Left ventricle myocardium inferior (tissue), 1 donor: ENCODE measurements around the gene CHRM4. TPM values are rescaled to one million over a fixed set of nuclear protein-coding genes. Genes with fewer than 3 reads are reported as not detected.
A peak's percentile ranks its signal among the peaks of the same experiment; 100 is the strongest.

Source experiments
- DNase-seq: peaks from one replicate; pipeline ENCODE4 v3.0.0-alpha.2; 2020
- H3K27ac ChIP-seq: fragments of 200-600 bp; replicated peaks from 2 replicates; pipeline ENCODE4 v1.8.0; 2021
- H3K27me3 ChIP-seq: fragments of 200-600 bp; 2 replicates; pipeline ENCODE4 v1.8.0; 2021; ENCODE audit warnings: low read depth
- H3K36me3 ChIP-seq: fragments of 200-600 bp; 2 replicates; pipeline ENCODE4 v1.8.0; 2021
- H3K4me1 ChIP-seq: fragments of 200-600 bp; 2 replicates; pipeline ENCODE4 v1.8.0; 2021
- H3K4me3 ChIP-seq: fragments of 200-600 bp; 2 replicates; pipeline ENCODE4 v1.8.0; 2021; ENCODE audit warnings: mild to moderate bottlenecking, moderate library complexity
- H3K9me3 ChIP-seq: fragments of 200-600 bp; replicated peaks from 2 replicates; pipeline ENCODE4 v1.8.0; 2021
- intact Hi-C: fragments of 100-400 bp; cut with micrococcal nuclease; formaldehyde crosslinking; loops from one replicate; pipeline ENCODE4 v1.11.0; 2022
- total RNA-seq: library from RNA; stranded (reverse); fragmentation: NEBNext Ultra II Directional; extraction: Animal tissue kit (Norgen Biotek cat#: 25700); gene quantifications from one replicate; pipeline ENCODE4 v1.2.1, GENCODE V29; 2021
- TF ChIP-seq, protein P1 (sequence below): fragments of 200-600 bp; IDR thresholded peaks from 2 replicates; pipeline ENCODE4 v1.8.0; 2021; ENCODE audit warnings: antibody characterized with exemption, mild to moderate bottlenecking, borderline replicate concordance
- donor health status: DM: no; HTN: yes; CAD: no; lungs with severe emphysema.

CHRM4 gene
- total RNA-seq, 1 donor from 2014 or later, result not detected

GRCh38 chr11:46351148-46351547 lies 40.4 kb downstream of the CHRM4 start:
- H3K4me1 ChIP-seq, result peaks cover 68% of the 10 kb centered on the region
- TF ChIP-seq, protein P1, sequence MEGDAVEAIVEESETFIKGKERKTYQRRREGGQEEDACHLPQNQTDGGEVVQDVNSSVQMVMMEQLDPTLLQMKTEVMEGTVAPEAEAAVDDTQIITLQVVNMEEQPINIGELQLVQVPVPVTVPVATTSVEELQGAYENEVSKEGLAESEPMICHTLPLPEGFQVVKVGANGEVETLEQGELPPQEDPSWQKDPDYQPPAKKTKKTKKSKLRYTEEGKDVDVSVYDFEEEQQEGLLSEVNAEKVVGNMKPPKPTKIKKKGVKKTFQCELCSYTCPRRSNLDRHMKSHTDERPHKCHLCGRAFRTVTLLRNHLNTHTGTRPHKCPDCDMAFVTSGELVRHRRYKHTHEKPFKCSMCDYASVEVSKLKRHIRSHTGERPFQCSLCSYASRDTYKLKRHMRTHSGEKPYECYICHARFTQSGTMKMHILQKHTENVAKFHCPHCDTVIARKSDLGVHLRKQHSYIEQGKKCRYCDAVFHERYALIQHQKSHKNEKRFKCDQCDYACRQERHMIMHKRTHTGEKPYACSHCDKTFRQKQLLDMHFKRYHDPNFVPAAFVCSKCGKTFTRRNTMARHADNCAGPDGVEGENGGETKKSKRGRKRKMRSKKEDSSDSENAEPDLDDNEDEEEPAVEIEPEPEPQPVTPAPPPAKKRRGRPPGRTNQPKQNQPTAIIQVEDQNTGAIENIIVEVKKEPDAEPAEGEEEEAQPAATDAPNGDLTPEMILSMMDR, result no peak
- no peak for DNase-seq
- intact Hi-C loops, result no loop called here
- no peaks in the 10 kb centered on the region for H3K9me3 ChIP-seq
- H3K27me3 ChIP-seq, result no peaks in the 10 kb centered on the region
- H3K36me3 ChIP-seq, result peaks cover 1% of the 10 kb centered on the region
- peak overlapping the region; percentile 37 for H3K4me3 ChIP-seq
- H3K27ac ChIP-seq, result peak overlapping the region; percentile 77

DNA sequence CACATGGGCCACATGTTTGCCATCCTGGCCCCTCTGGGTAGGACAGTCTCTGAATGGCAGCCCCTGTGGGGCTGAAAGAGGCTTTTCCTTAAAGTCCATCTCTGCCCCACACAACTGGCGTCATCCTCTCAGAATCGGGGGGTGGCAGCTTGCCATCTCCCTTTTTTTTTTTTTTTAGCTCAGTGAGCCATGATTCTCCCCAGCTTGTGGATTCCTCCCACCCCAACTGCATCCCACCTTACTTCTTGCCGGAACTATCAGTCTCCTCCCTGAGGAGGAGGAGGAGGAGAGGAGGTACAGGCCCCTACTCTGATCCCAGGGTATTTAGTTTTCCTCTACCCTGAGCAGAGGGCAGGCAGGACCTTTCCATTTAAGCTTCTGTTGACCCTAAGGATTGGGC lies 40.9 kb downstream of the CHRM4 start:
- Histone ChIP-seq H3K27me3 (no peaks in the 10 kb centered on the region), H3K36me3 (no peaks in the 10 kb centered on the region), H3K4me1 (peaks cover 72% of the 10 kb centered on the region), H3K27ac (peak overlapping the region; percentile 77), H3K4me3 (no peak overlapping the region), H3K9me3 (no peaks in the 10 kb centered on the region)
- no peak for DNase-seq
- TF ChIP-seq, protein P1, result no peak
- intact Hi-C loops, result no loop called here

DNA sequence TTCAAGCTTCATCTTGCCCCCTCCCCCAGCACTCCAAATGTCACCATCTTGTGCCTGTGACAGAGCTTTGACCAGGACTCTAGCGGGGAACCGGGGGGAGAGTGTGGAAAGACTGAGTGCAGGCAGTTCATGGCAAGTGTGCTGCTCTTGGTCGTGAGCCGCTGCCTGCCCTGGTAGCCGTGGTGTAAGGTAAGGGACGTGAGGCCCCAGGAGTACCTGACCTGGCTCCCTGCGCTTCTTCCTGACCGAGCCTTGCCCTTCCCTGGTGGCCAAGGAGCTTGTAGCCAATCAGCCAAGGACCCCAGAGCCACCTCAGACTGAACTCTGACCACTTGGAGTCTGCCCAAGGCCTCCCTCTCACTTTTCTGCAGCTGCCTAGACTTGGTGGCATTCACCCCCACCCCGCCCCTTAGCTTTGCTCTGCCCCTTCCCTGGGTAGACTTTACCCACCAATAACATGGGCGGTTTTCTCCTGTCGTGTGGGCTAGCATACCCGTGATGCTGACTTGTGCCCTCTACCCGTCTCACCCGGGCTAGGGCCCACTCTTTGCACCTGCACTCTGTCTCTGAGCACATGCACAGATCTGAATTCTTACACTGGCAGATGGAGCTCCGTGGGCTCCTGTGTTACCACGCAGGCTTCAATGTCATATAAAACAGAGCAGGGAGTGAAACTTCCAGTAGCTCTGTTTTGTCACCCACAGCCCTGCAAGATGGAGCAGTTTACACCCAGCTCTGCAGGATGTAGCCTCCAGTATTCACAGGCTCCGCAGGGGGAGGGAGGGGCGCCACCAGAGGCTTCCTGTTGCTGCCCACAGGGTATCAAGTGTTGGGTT lies 42.8 kb downstream of the CHRM4 start:
- TF ChIP-seq, protein P1, result no peak
- no peak for DNase-seq
- no peaks in the 10 kb centered on the region for H3K27me3 ChIP-seq
- no peaks in the 10 kb centered on the region for H3K9me3 ChIP-seq
- peak overlapping the region; percentile 80 for H3K27ac ChIP-seq
- peak overlapping the region; percentile 84 for H3K4me3 ChIP-seq
- H3K36me3 ChIP-seq, result no peaks in the 10 kb centered on the region
- intact Hi-C loops, result no loop called here
- peaks cover 85% of the 10 kb centered on the region for H3K4me1 ChIP-seq

GRCh38 chr11:46347637-46348311 lies 43.8 kb downstream of the CHRM4 start:
- intact Hi-C loops, result no loop called here
- Histone ChIP-seq H3K36me3 (no peaks in the 10 kb centered on the region), H3K9me3 (no peaks in the 10 kb centered on the region), H3K27me3 (no peaks in the 10 kb centered on the region), H3K27ac (peak overlapping the region; percentile 80), H3K4me3 (peak overlapping the region; percentile 84), H3K4me1 (peaks cover 87% of the 10 kb centered on the region)
- TF ChIP-seq, protein P1, result no peak
- DNase-seq, result no peak

GRCh38 chr11:46346886-46347636 lies 44.5 kb downstream of the CHRM4 start, which contains the start of gene DGKZ:
TSS of gene DGKZ (plus strand) at chr11:46347463. CDS start at chr11:46347660, 197 bp downstream.
- peaks cover 87% of the 10 kb centered on the region for H3K4me1 ChIP-seq
- peak within 1 kb of the TSS; percentile 84 for H3K4me3 ChIP-seq
- intact Hi-C loops, result no loop called here
- H3K27me3 ChIP-seq, result no peaks in the 10 kb centered on the region
- DNase-seq, result peak; percentile 86
- H3K27ac ChIP-seq, result peak within 1 kb of the TSS; percentile 96
- TF ChIP-seq, protein P1, result peak; percentile 87
- no peaks in the 10 kb centered on the region for H3K9me3 ChIP-seq
- no peaks in the 10 kb centered on the region for H3K36me3 ChIP-seq
